SU-DHL-6 (cell line): Measurements from ENCODE around the gene FGD5.

Experiments
- H2AFZ ChIP-seq: fragments of 200-600 bp; sonication (generic); 2 replicates; pipeline ENCODE4 v1.6.1; 2014; ENCODE audit warnings: low read depth, mild to moderate bottlenecking, moderate library complexity, mixed read lengths, antibody characterized with exemption, low read length; ENCODE audit not compliant: severe bottlenecking
- H3F3A ChIP-seq: fragments of 200-600 bp; shearing (Covaris generic); 2 replicates; pipeline ENCODE4 v1.6.0; 2016; ENCODE audit warnings: antibody characterized with exemption, mild to moderate bottlenecking; ENCODE audit not compliant: insufficient read depth
- H3K27ac ChIP-seq: fragments of 200-600 bp; sonication (generic); 2 replicates; pipeline ENCODE4 v1.5.1; 2016; ENCODE audit warnings: low read depth, mild to moderate bottlenecking, low read length, moderate library complexity, mixed read lengths
- H3K27me3 ChIP-seq: fragments of 200-600 bp; sonication (generic), shearing (Covaris generic); 2 replicates; pipeline ENCODE4 v1.6.0; 2014; ENCODE audit warnings: mild to moderate bottlenecking, low read length
- H3K36me3 ChIP-seq: fragments of 200-600 bp; sonication (generic); 2 replicates; pipeline ENCODE4 v1.6.1; 2014; ENCODE audit warnings: mild to moderate bottlenecking, low read length, mixed read lengths
- H3K4me2 ChIP-seq: fragments of 300-600, 200-600 bp; shearing (Covaris generic), sonication (generic); 2 replicates; pipeline ENCODE4 v1.6.0; 2014; ENCODE audit warnings: low read length, low read depth, mild to moderate bottlenecking; ENCODE audit not compliant: poor library complexity, severe bottlenecking
- H3K4me3 ChIP-seq: fragments of 200-600 bp; sonication (generic); 2 replicates; pipeline ENCODE4 v1.5.1; 2014; ENCODE audit warnings: antibody characterized with exemption, low read length, mild to moderate bottlenecking, mixed read lengths; ENCODE audit not compliant: insufficient read depth, poor library complexity, severe bottlenecking
- H3K79me2 ChIP-seq: fragments of 200-600 bp; sonication (generic); 2 replicates; pipeline ENCODE4 v1.6.1; 2014; ENCODE audit warnings: mild to moderate bottlenecking, low read length, moderate library complexity; ENCODE audit not compliant: insufficient read depth
- H3K9ac ChIP-seq: fragments of 200-600 bp; sonication (generic); 2 replicates; pipeline ENCODE4 v1.7.0; 2014; ENCODE audit warnings: mild to moderate bottlenecking, low read length
- H3K9me2 ChIP-seq: fragments of 200-600 bp; sonication (generic); replicated peaks from 2 replicates; pipeline ENCODE4 v1.6.1; 2014; ENCODE audit warnings: low read length; ENCODE audit not compliant: insufficient read depth
- H3K9me3 ChIP-seq: fragments of 200-600 bp; sonication (generic); 2 replicates; pipeline ENCODE4 v1.6.1; 2014; ENCODE audit warnings: low read length, mixed read lengths; ENCODE audit not compliant: insufficient read depth
- H4K20me1 ChIP-seq: fragments of 200-600 bp; sonication (generic); 2 replicates; pipeline ENCODE4 v1.6.1; 2014; ENCODE audit warnings: low read depth, mild to moderate bottlenecking, antibody characterized with exemption, low read length, moderate library complexity, mixed read lengths
- CTCF ChIP-seq: fragments of 200-600 bp; sonication (generic); IDR thresholded peaks from one replicate; pipeline ENCODE4 v1.5.1; 2017; ENCODE audit warnings: antibody characterized with exemption, mild to moderate bottlenecking, low read length, moderate library complexity; ENCODE audit not compliant: insufficient read depth, poor library complexity, severe bottlenecking
- EZH2phosphoT487 ChIP-seq: fragments of 200-600 bp; sonication (generic), shearing (Covaris generic); conservative IDR thresholded peaks from 2 replicates; pipeline ENCODE4 v1.6.1; 2018; ENCODE audit warnings: mild to moderate bottlenecking, antibody characterized with exemption, low read length, moderate library complexity, mixed read lengths

Gene FGD5

GRCh38 chr3:14820156-14820555 lies 1.4 kb downstream of the FGD5 start:
- H3K9me3 ChIP-seq = no peaks in the 10 kb centered on the region
- no peaks in the 10 kb centered on the region for H3K79me2 ChIP-seq
- H3F3A ChIP-seq = no peaks in the 10 kb centered on the region
- no peaks in the 10 kb centered on the region for H4K20me1 ChIP-seq
- H3K4me2 ChIP-seq = no peak overlapping the region
- H3K27me3 ChIP-seq = no peaks in the 10 kb centered on the region
- no peaks in the 10 kb centered on the region for H3K9me2 ChIP-seq
- H3K4me3 ChIP-seq = no peak overlapping the region
- H3K9ac ChIP-seq = no peak overlapping the region
- no peak overlapping the region for H3K27ac ChIP-seq
- no peaks in the 10 kb centered on the region for H3K36me3 ChIP-seq
- TF ChIP-seq EZH2phosphoT487 = no peak
- no peak for TF ChIP-seq CTCF
- no peak overlapping the region for H2AFZ ChIP-seq

- H3K9ac ChIP-seq = no peak overlapping the region
- no peak overlapping the region for H3K4me2 ChIP-seq
- H2AFZ ChIP-seq = no peak overlapping the region
- H3K9me3 ChIP-seq = no peaks in the 10 kb centered on the region
- no peaks in the 10 kb centered on the region for H3K36me3 ChIP-seq
- H3F3A ChIP-seq = no peaks in the 10 kb centered on the region
- H3K27ac ChIP-seq = no peak overlapping the region
- no peaks in the 10 kb centered on the region for H3K79me2 ChIP-seq
- TF ChIP-seq EZH2phosphoT487 = no peak
- H3K9me2 ChIP-seq = no peaks in the 10 kb centered on the region
- no peak overlapping the region for H3K4me3 ChIP-seq
- no peaks in the 10 kb centered on the region for H3K27me3 ChIP-seq
- no peaks in the 10 kb centered on the region for H4K20me1 ChIP-seq
Measured at GRCh38 chr3:14821151-14821550, 2.4 kb downstream of the FGD5 start.

- no peak for TF ChIP-seq CTCF
- TF ChIP-seq EZH2phosphoT487 = no peak
Measured at GRCh38 chr3:14822134-14822533, 3.4 kb downstream of the FGD5 start.

GRCh38 chr3:14822670-14823390 lies 4.1 kb downstream of the FGD5 start:
- no peak overlapping the region for H3K27ac ChIP-seq
- TF ChIP-seq EZH2phosphoT487 (no peak), CTCF (no peak)
- no peak overlapping the region for H3K9ac ChIP-seq

More at GRCh38 chr3:14822134-14822533, 3.4 kb downstream of the FGD5 start:
- Histone ChIP-seq H4K20me1 (no peaks in the 10 kb centered on the region), H3K27me3 (no peaks in the 10 kb centered on the region), H3K9me2 (no peaks in the 10 kb centered on the region), H3K4me2 (no peak overlapping the region), H3K9me3 (no peaks in the 10 kb centered on the region), H3K79me2 (no peaks in the 10 kb centered on the region), H2AFZ (no peak overlapping the region), H3K9ac (no peak overlapping the region), H3K27ac (no peak overlapping the region), H3K4me3 (no peak overlapping the region), H3F3A (no peaks in the 10 kb centered on the region), H3K36me3 (no peaks in the 10 kb centered on the region)

More at GRCh38 chr3:14822670-14823390, 4.1 kb downstream of the FGD5 start:
- no peaks in the 10 kb centered on the region for H3K27me3 ChIP-seq
- no peaks in the 10 kb centered on the region for H4K20me1 ChIP-seq
- no peak overlapping the region for H3K4me2 ChIP-seq
- H3K79me2 ChIP-seq = no peaks in the 10 kb centered on the region
- no peaks in the 10 kb centered on the region for H3K9me3 ChIP-seq
- no peaks in the 10 kb centered on the region for H3F3A ChIP-seq
- no peaks in the 10 kb centered on the region for H3K9me2 ChIP-seq
- no peaks in the 10 kb centered on the region for H3K36me3 ChIP-seq
- no peak overlapping the region for H2AFZ ChIP-seq
- no peak overlapping the region for H3K4me3 ChIP-seq
